B cell (primary cell): Measurements from ENCODE around the gene UGT1A7. TPM values are rescaled to one million over a fixed set of nuclear protein-coding genes. Genes with fewer than 3 reads are reported as not detected.

Experiments used
- ATAC-seq: fragments of 200-7000 bp; cut with Tn5 transposase; one replicate; pipeline ENCODE4 v1.10.0; 2021; ENCODE audit warnings: low read depth, mild to moderate bottlenecking, moderate number of reproducible peaks, moderate library complexity
- CTCF ChIA-PET: fragments of 350-600 bp; sonication (Branson Sonifier 250); formaldehyde crosslinking; loops from one replicate; lab custom pipeline; 2021; ENCODE audit warnings: antibody characterized with exemption, inconsistent platforms; lab: Charles Lee
- POLR2A ChIA-PET: fragments of 350-600 bp; sonication (Branson Sonifier 250); formaldehyde crosslinking; loops from one replicate; lab custom pipeline; 2021; ENCODE audit warnings: antibody characterized with exemption; lab: Charles Lee
- DNase-seq: peaks from one replicate; pipeline ENCODE4 v3.0.0; 2013
- H2AFZ ChIP-seq: 2 replicates; pipeline ENCODE4 v1.6.1; 2012; ENCODE audit warnings: mild to moderate bottlenecking, low read depth, low read length; ENCODE audit not compliant: insufficient read depth, poor library complexity, severe bottlenecking
- H3K27ac ChIP-seq, 2 donors: 1 replicate in 1 of 2; 2 replicates in 1 of 2; pipeline ENCODE4 v1.5.1; 2012 to 2013; ENCODE audit warnings: low read length in 2 of 2, mild to moderate bottlenecking in 2 of 2, moderate library complexity in 1 of 2
- H3K27me3 ChIP-seq, 4 experiments: fragments of 200-600 bp in 1 of 4; sonication (generic) in 1 of 4; replicated peaks in 1 of 4; 1 replicate in 2 of 4; 2 replicates in 2 of 4; pipeline versions ENCODE4 v1.6.1 to v1.7.0; 2013 to 2016; ENCODE audit warnings: low read length in 3 of 4, mild to moderate bottlenecking in 2 of 4, mixed read lengths in 1 of 4, moderate library complexity in 1 of 4; ENCODE audit not compliant: insufficient read depth in 4 of 4, control insufficient read depth in 3 of 4; ENCODE audit errors: control extremely low read depth in 1 of 4
- H3K36me3 ChIP-seq, 2 experiments: replicated peaks in 1 of 2; 1 replicate in 1 of 2; 2 replicates in 1 of 2; pipeline versions ENCODE4 v1.6.1 to v1.7.1; 2013; ENCODE audit warnings: low read length in 1 of 2; ENCODE audit not compliant: insufficient read depth in 2 of 2, control insufficient read depth in 1 of 2; ENCODE audit errors: control extremely low read depth in 1 of 2, extremely low read depth in 1 of 2
- H3K4me1 ChIP-seq, 2 donors: fragments of 200-600 bp in 1 of 2; sonication (generic) in 1 of 2; 1 replicate in 1 of 2; 2 replicates in 1 of 2; pipeline versions ENCODE4 v1.5.1 to v1.6.1; 2013 to 2017; ENCODE audit warnings: low read length in 2 of 2; ENCODE audit not compliant: control insufficient read depth in 2 of 2, insufficient read depth in 2 of 2
- H3K4me2 ChIP-seq: replicated peaks from 2 replicates; pipeline ENCODE3; 2012; ENCODE audit warnings: mild to moderate bottlenecking, low read depth, low read length; ENCODE audit not compliant: poor library complexity, severe bottlenecking
- H3K4me3 ChIP-seq, 5 experiments: fragments of 200-600 bp in 1 of 5; sonication (generic) in 1 of 5; 1 replicate in 3 of 5; 2 replicates in 2 of 5; pipeline versions ENCODE4 v1.5.1 to v1.7.0; 2011 to 2016; ENCODE audit warnings: low read length in 4 of 5, mild to moderate bottlenecking in 4 of 5, low read depth in 2 of 5, control low read depth in 1 of 5, moderate library complexity in 1 of 5; ENCODE audit not compliant: insufficient read depth in 1 of 5; ENCODE audit errors: control extremely low read depth in 1 of 5, extremely low read depth in 1 of 5
- H3K79me2 ChIP-seq: fragments of 200-600 bp; sonication (generic); one replicate; pipeline ENCODE4 v1.6.0; 2016; ENCODE audit warnings: low read length; ENCODE audit not compliant: control insufficient read depth, insufficient read depth
- H3K9ac ChIP-seq: fragments of 200-600 bp; sonication (generic); 2 replicates; pipeline ENCODE4 v1.6.1; 2017; ENCODE audit warnings: mild to moderate bottlenecking, low read length, moderate library complexity
- H3K9me3 ChIP-seq, 3 donors: one replicate each; pipeline versions ENCODE4 v1.6.1 to v1.7.1; 2013; ENCODE audit warnings: low read length in 2 of 3; ENCODE audit not compliant: control insufficient read depth in 2 of 3, insufficient read depth in 1 of 3; ENCODE audit errors: control extremely low read depth in 1 of 3
- H4K20me1 ChIP-seq: 2 replicates; pipeline ENCODE4 v1.6.0; 2012; ENCODE audit warnings: mild to moderate bottlenecking, low read length; ENCODE audit not compliant: insufficient read depth, control insufficient read depth, poor library complexity, severe bottlenecking
- H3K27ac Mint-ChIP-seq: one replicate; pipeline ENCODE4 v1.8.0; 2021; ENCODE audit warnings: mixed read lengths
- H3K27me3 Mint-ChIP-seq: one replicate; pipeline ENCODE4 v1.8.0; 2021; ENCODE audit warnings: mixed read lengths
- H3K4me1 Mint-ChIP-seq: one replicate; pipeline ENCODE4 v1.8.0; 2021; ENCODE audit warnings: mixed read lengths
- H3K4me3 Mint-ChIP-seq: one replicate; pipeline ENCODE4 v1.8.0; 2021; ENCODE audit warnings: mixed read lengths
- H3K9me3 Mint-ChIP-seq: one replicate; pipeline ENCODE4 v1.8.0; 2022; ENCODE audit warnings: mixed read lengths; ENCODE audit not compliant: insufficient read depth
- CTCF ChIP-seq: fragments of 200-600 bp; IDR thresholded peaks from one replicate; pipeline ENCODE4 v1.8.0; 2022; ENCODE audit warnings: antibody characterized with exemption, mild to moderate bottlenecking
- EZH2 ChIP-seq: IDR thresholded peaks from 2 replicates; pipeline ENCODE4 v1.6.1; 2012; ENCODE audit warnings: borderline replicate concordance, low read depth, mild to moderate bottlenecking, moderate library complexity, low read length; ENCODE audit not compliant: insufficient read depth, poor library complexity, severe bottlenecking
- WGBS: methylation state at CpG from one replicate; pipeline ENCODE4 v1.1.5; 2013; ENCODE audit warnings: missing lambda C conversion rate; ENCODE audit not compliant: insufficient coverage; 5-methylcytosine and 5-hydroxymethylcytosine counted together
- intact Hi-C: fragments of 100-400 bp; cut with micrococcal nuclease; formaldehyde crosslinking; loops from one replicate; pipeline ENCODE4 v1.10.0; 2022
- polyA plus RNA-seq: library from polyadenylated mRNA; depleted of rRNA; stranded (reverse); fragments of >200 nt; gene quantifications from 2 replicates; pipeline ENCODE4 v1.2.3, GENCODE V29; 2012
- total RNA-seq, 2 donors: library from RNA; stranded (reverse); fragments of 120-200 nt in 1 of 2; gene quantifications; 1 replicate in 1 of 2; 2 replicates in 1 of 2; pipeline versions ENCODE4 v1.2.3 to v1.2.4, GENCODE V29; 2013 to 2022

UGT1A7 gene
- total and polyA plus RNA-seq, 2 donors (not counting 1 experiment from before 2014, with no cell fraction given) = not detected

DNA sequence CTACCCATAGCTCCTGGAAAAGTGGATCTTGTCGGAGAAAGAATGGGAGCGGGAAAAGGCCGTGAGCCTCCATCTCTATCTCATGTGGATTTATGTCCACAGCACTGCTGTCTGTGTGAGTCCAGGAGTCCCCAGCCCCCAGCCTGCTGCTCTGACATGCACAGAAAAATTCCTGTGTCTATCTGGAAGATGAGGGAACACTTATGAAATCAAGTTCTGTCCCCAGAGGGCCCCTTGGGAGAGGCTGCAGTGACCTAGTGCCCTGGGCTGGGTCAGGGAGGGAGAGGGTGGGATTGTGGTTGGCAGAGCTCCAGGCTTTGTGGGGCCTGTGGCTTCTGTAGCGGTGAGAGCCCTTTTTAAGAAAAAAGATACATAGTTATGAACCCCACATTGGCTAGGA lies 135.1 kb downstream of the UGT1A7 start:
- Histone ChIP-seq H3K36me3 (no peaks in the 10 kb centered on the region), H2AFZ (no peak overlapping the region), H4K20me1 (no peaks in the 10 kb centered on the region), H3K27ac (no peak overlapping the region), H3K9me3 (peaks cover 0 to 6% (median 0%) of the 10 kb centered on the region in 3 donors), H3K4me1 (no peaks in the 10 kb centered on the region), H3K4me3 (no peak overlapping the region), H3K79me2 (no peaks in the 10 kb centered on the region), H3K27me3 (peaks cover 0 to 5% (median 0%) of the 10 kb centered on the region in 4 experiments), H3K4me2 (no peak overlapping the region), H3K9ac (no peak overlapping the region)
- no peak for DNase-seq
- POLR2A ChIA-PET = no interaction called here
- TF ChIP-seq CTCF = no peak
- TF ChIP-seq EZH2 = no peak
- intact Hi-C loops = no loop called here
- no peak overlapping the region for H3K27ac Mint-ChIP-seq
- H3K9me3 Mint-ChIP-seq = no peaks in the 10 kb centered on the region
- H3K4me1 Mint-ChIP-seq = no peaks in the 10 kb centered on the region
- CTCF ChIA-PET = interaction anchor here (0.6 kb wide), 1 partner anchor 691 kb away, joined by 3 read pairs; no protein-coding TSS in a partner anchor
- 88% methylated on average over 3 of the region's 4 CpGs for WGBS
- peaks cover 16% of the 10 kb centered on the region for H3K27me3 Mint-ChIP-seq
- no peak overlapping the region for H3K4me3 Mint-ChIP-seq
- ATAC-seq = no peak

DNA sequence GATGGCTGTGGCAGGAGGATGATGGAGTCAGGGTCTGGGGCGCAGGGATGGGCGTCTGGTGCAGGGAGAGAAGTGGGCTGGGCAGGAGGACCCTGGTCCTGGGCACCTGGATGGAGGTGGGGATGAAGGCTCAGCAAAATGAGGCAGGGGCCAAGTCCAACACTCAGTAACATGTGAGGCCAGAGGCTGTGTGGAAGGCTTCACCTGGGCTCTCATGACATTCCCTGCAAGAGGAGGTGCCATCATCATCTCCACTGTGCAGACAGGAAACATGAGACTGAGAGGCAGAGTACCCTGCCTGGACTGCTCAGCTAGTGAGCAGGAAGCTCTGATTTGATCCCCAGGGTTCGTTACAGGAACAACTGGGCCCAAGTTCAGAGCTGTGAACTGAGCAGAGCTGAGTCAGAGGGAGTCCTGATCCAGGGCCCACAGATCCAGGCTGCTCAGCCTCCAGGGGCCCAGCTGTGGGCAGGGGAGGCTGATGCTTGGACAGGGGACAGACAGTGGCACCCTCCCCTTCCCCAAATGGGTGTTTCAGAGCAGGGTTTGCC lies 135.7 kb downstream of the UGT1A7 start:
- no peaks in the 10 kb centered on the region for H3K36me3 ChIP-seq
- TF ChIP-seq CTCF = no peak
- TF ChIP-seq EZH2 = no peak
- H4K20me1 ChIP-seq = no peaks in the 10 kb centered on the region
- no peak overlapping the region for H2AFZ ChIP-seq
- CTCF ChIA-PET = no interaction called here
- no peak overlapping the region for H3K9ac ChIP-seq
- Mint-ChIP-seq H3K4me3 (no peak overlapping the region), H3K27me3 (peaks cover 13% of the 10 kb centered on the region), H3K4me1 (no peaks in the 10 kb centered on the region), H3K9me3 (no peaks in the 10 kb centered on the region), H3K27ac (no peak overlapping the region)
- no peaks in the 10 kb centered on the region for H3K79me2 ChIP-seq
- H3K4me2 ChIP-seq = no peak overlapping the region
- H3K27ac ChIP-seq = no peak overlapping the region
- 81% methylated on average over 3 of the region's 3 CpGs for WGBS
- peaks cover 0 to 6% (median 0%) of the 10 kb centered on the region in 3 donors for H3K9me3 ChIP-seq
- peaks cover 0 to 5% (median 0%) of the 10 kb centered on the region in 4 experiments for H3K27me3 ChIP-seq
- ATAC-seq (no peak), DNase-seq (no peak)
- intact Hi-C loops = no loop called here
- H3K4me3 ChIP-seq = no peak overlapping the region
- H3K4me1 ChIP-seq = no peaks in the 10 kb centered on the region
- POLR2A ChIA-PET = no interaction called here
